GM23338 (cell line): ENCODE measurements around the gene PCA3.

ENCODE experiments used
- CREB1 ChIP-seq: fragments of 250-450 bp; sonication (Bioruptor Pico); IDR thresholded peaks from 2 replicates; pipeline ENCODE4 v1.5.0; 2020; ENCODE audit warnings: low read depth, mild to moderate bottlenecking, moderate library complexity
- CTCF ChIP-seq, 2 experiments: fragments of 200-600 bp in 1 of 2; sonication (generic) in 1 of 2; conservative IDR thresholded peaks; 2 replicates each; pipeline versions ENCODE4 v1.5.1 to v1.6.1; 2016 to 2017; ENCODE audit warnings: antibody characterized with exemption in 2 of 2, low read depth in 2 of 2, mild to moderate bottlenecking in 2 of 2, moderate library complexity in 1 of 2
- EZH2 ChIP-seq: fragments of 200-600 bp; sonication (generic); IDR thresholded peaks from one replicate; pipeline ENCODE4 v1.8.0; 2017; ENCODE audit warnings: antibody characterized with exemption, mild to moderate bottlenecking, low read depth; ENCODE audit not compliant: unreplicated experiment
- EZH2phosphoT487 ChIP-seq: fragments of 200-600 bp; sonication (generic); IDR thresholded peaks from one replicate; pipeline ENCODE4 v1.8.1; 2018; ENCODE audit warnings: antibody characterized with exemption; ENCODE audit not compliant: unreplicated experiment
- JUNB ChIP-seq: IDR thresholded peaks from one replicate; pipeline ENCODE4 v1.6.1; 2016; ENCODE audit warnings: antibody characterized with exemption; ENCODE audit not compliant: unreplicated experiment
- REST ChIP-seq: IDR thresholded peaks from one replicate; pipeline ENCODE4 v1.6.1; 2018; ENCODE audit warnings: antibody characterized with exemption; ENCODE audit not compliant: unreplicated experiment
- ZNF114 ChIP-seq: fragments of 250-450 bp; sonication (Bioruptor Pico); IDR thresholded peaks from 2 replicates; pipeline ENCODE4 v1.5.0; 2020; ENCODE audit warnings: mild to moderate bottlenecking, moderate library complexity

GRCh38 chr9:76766126-76766525 lies 1.9 kb downstream of the PCA3 start:
- TF ChIP-seq CTCF (conservative IDR thresholded peaks at IDR 0.05; ENCODE audit: low read depth in 2 of 2) (no peak), EZH2 (no peak), JUNB (no peak), REST (no peak), ZNF114 (no peak), CREB1 (CRISPR knock-in tag) (no peak), EZH2phosphoT487 (no peak)
